Transverse colon (tissue), 4 donors: Measurements from ENCODE around the gene EME1. TPM values are rescaled to one million over a fixed set of nuclear protein-coding genes. Genes with fewer than 3 reads are reported as not detected.

ENCODE experiments used
- DNase-seq: peaks from one replicate; pipeline ENCODE4 v3.0.0-alpha.2; 2019
- H3K27ac ChIP-seq, 4 donors: fragments of 200-600 bp; sonication (generic); 2 replicates each; pipeline ENCODE4 v1.5.1; 2016 to 2018; ENCODE audit warnings: inconsistent platforms in 4 of 4
- H3K27me3 ChIP-seq: fragments of 200-600 bp; sonication (generic); 2 replicates; pipeline ENCODE4 v1.5.1; 2017; ENCODE audit warnings: inconsistent platforms
- H3K36me3 ChIP-seq, 4 donors: fragments of 200-600 bp; sonication (generic); 2 replicates each; pipeline ENCODE4 v1.5.1; 2017 to 2019; ENCODE audit warnings: inconsistent platforms in 4 of 4
- H3K4me1 ChIP-seq, 4 donors: fragments of 200-600 bp; sonication (generic); 2 replicates each; pipeline ENCODE4 v1.5.1; 2017 to 2020; ENCODE audit warnings: inconsistent platforms in 4 of 4
- H3K4me3 ChIP-seq, 4 donors: fragments of 200-600 bp; sonication (generic); 1 replicate in 1 of 4; 2 replicates in 3 of 4; pipeline versions ENCODE4 v1.5.1 to v1.6.1; 2017 to 2019; ENCODE audit warnings: inconsistent platforms in 4 of 4
- H3K9me3 ChIP-seq, 2 donors: fragments of 200-600 bp; sonication (generic); 2 replicates each; pipeline ENCODE4 v1.5.1; 2017 to 2019; ENCODE audit warnings: inconsistent platforms in 2 of 2
- EP300 ChIP-seq: sonication (generic); formaldehyde crosslinking; IDR thresholded peaks from one replicate; pipeline ENCODE4 v1.6.1; 2017; ENCODE audit warnings: antibody characterized with exemption, low read depth
- POLR2A ChIP-seq: fragments of 450-650 bp; IDR thresholded peaks from one replicate; pipeline ENCODE4 v1.6.1; 2016; ENCODE audit warnings: antibody characterized with exemption, mild to moderate bottlenecking, moderate library complexity
- POLR2AphosphoS5 ChIP-seq, 3 donors: sonication (generic); formaldehyde crosslinking; IDR thresholded peaks; one replicate each; pipeline ENCODE4 v1.6.1; 2016; ENCODE audit warnings: antibody characterized with exemption in 3 of 3
- WGBS, 2 donors: methylation state at CpG; one replicate each; pipeline ENCODE4 v1.1.5; 2018; ENCODE audit warnings: low coverage in 1 of 2; 5-methylcytosine and 5-hydroxymethylcytosine counted together
- in situ Hi-C, 4 donors: fragments of 200-750 bp; cut with MboI; loops; one replicate each; pipeline versions ENCODE4 v1.15.0 to v1.15.1; 2017; ENCODE audit warnings: low sequenced_read_pairs in 3 of 4, low pct_ligation_motif_present in 1 of 4, low pct_unique_long_range_greater_than_20kb in 1 of 4
- intact Hi-C: fragments of 100-400 bp; cut with DNase I; formaldehyde crosslinking; loops from one replicate; pipeline ENCODE4 v1.15.1; 2023; ENCODE audit warnings: low total_unique reads
- total RNA-seq, 4 donors: library from RNA; depleted of rRNA; stranded (reverse); fragments of >200 nt; gene quantifications; one replicate each; pipeline ENCODE4 v1.1.0, GENCODE V29; 2016
- TF ChIP-seq, protein P1 (sequence below), 5 experiments: fragments of 200-600 bp in 3 of 5; fragments of 450-650 bp in 2 of 5; sonication (generic) in 3 of 5; IDR thresholded peaks; 1 replicate in 2 of 5; 2 replicates in 3 of 5; pipeline ENCODE4 v1.5.1; 2016 to 2017; ENCODE audit warnings: antibody characterized with exemption in 5 of 5, inconsistent platforms in 3 of 5, mild to moderate bottlenecking in 2 of 5, moderate library complexity in 1 of 5

The EME1 gene
- total RNA-seq, 4 donors from 2014 or later = 1.4 to 1.6 TPM; not detected in 2

DNA sequence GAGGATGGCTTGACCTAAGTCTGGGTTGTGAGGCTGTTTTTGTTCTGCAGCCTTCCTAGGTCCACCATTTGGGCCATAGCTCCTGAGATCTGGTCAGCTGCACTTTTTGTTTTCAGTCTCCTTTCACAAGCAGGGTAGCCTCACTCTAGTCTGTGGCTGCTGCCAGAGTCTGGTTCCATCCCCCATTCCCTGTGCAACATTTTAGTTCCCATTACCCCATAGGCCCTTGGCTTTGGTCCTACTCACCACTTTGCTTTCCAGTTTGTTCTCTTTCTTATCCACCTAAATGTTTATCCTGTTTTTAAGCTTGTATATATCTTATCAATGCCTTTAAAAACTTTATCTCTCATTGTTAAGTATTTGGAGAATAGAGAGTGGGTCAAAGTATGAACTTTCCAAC lies 33.6 kb upstream of the EME1 start:
- intact Hi-C loops = loop anchor here (10.0 kb wide), 1 partner anchor 625 kb away; no protein-coding TSS in a partner anchor
- Histone ChIP-seq H3K36me3 (no peaks in the 10 kb centered on the region), H3K27ac (no peak overlapping the region), H3K4me3 (no peak overlapping the region), H3K27me3 (no peaks in the 10 kb centered on the region), H3K9me3 (no peaks in the 10 kb centered on the region), H3K4me1 (peaks cover 0 to under 1% (median 0%) of the 10 kb centered on the region in 4 donors)
- TF ChIP-seq POLR2A (no peak), POLR2AphosphoS5 (IDR thresholded peaks at IDR 0.05) (no peak), EP300 (no peak)
- TF ChIP-seq, protein P1, sequence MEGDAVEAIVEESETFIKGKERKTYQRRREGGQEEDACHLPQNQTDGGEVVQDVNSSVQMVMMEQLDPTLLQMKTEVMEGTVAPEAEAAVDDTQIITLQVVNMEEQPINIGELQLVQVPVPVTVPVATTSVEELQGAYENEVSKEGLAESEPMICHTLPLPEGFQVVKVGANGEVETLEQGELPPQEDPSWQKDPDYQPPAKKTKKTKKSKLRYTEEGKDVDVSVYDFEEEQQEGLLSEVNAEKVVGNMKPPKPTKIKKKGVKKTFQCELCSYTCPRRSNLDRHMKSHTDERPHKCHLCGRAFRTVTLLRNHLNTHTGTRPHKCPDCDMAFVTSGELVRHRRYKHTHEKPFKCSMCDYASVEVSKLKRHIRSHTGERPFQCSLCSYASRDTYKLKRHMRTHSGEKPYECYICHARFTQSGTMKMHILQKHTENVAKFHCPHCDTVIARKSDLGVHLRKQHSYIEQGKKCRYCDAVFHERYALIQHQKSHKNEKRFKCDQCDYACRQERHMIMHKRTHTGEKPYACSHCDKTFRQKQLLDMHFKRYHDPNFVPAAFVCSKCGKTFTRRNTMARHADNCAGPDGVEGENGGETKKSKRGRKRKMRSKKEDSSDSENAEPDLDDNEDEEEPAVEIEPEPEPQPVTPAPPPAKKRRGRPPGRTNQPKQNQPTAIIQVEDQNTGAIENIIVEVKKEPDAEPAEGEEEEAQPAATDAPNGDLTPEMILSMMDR (IDR thresholded peaks at IDR 0.05) = no peak
- in situ Hi-C loops = no loop called here
- DNase-seq = no peak

- no peaks in the 10 kb centered on the region for H3K27me3 ChIP-seq
- intact Hi-C loops (no loop called here), in situ Hi-C loops (no loop called here)
- DNase-seq = no peak
- no peaks in the 10 kb centered on the region for H3K36me3 ChIP-seq
- no peaks in the 10 kb centered on the region for H3K9me3 ChIP-seq
- no peak overlapping the region for H3K4me3 ChIP-seq
- peaks cover 4 to 33% (median 28%) of the 10 kb centered on the region in 4 donors for H3K4me1 ChIP-seq
- WGBS, 2 donors = 39 to 48% methylated on average over 7 to 13 of the region's 13 CpGs
- peak overlapping the region in 3 of 4 donors; percentile 66 to 84 (median 83) for H3K27ac ChIP-seq
- TF ChIP-seq POLR2A (no peak), EP300 (no peak), POLR2AphosphoS5 (IDR thresholded peaks at IDR 0.05) (no peak)
- TF ChIP-seq, protein P1 (IDR thresholded peaks at IDR 0.05) = no peak
Measured at GRCh38 chr17:50344731-50345365, 28.2 kb upstream of the EME1 start.

DNA sequence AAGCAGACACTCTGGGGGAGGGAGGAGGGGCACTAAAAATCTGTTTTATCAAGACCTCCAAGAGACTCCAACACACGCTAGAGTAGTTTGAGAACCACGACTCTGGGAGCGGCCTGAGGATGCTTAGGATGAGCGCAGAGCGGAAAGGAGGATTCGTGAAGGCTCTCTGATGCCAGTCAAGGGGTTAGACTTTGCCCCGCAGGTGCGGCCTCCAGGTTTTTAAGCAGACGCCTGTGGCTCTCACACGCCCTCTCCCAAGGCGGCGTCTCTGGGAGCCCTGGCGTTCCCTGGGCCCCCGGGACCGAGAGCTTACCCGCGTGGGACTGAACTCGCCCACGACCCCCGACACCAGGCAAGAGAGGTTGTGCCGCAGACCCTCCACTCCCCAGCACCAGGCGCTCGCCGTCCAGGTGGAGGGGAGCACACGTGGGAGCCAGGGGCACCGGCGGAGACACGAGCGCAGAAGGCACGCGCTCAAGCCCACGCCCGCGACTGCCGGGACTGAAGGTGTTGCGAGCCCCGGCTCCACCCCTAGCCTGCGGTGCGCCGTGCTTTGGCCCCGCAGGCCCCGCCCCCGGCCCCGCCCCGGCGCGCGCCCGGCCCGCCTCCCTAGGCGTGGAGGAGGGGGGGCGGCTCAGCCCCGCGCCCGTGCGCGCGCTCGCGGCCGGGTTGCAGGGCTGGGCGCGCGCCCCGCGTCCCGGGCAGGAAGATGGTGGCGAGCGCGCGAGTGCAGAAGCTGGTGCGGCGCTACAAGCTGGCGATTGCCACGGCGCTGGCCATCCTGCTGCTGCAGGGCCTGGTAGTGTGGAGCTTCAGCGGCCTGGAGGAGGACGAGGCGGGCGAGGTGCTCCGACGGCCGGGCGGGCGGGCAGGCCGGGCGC lies 27.4 kb upstream of the EME1 start, which contains the start of gene XYLT2:
Gene XYLT2, plus strand, starts transcription at position 695 of the 881 bp plus-strand sequence. Its CDS starts 15 bp downstream, at position 710.
- in situ Hi-C loops = no loop called here
- TF ChIP-seq POLR2AphosphoS5 (IDR thresholded peaks at IDR 0.05) = peak; percentile 53 to 63 (median 56)
- TF ChIP-seq EP300 = no peak
- TF ChIP-seq, protein P1 (IDR thresholded peaks at IDR 0.05) = no peak
- TF ChIP-seq POLR2A = peak; percentile 43
- intact Hi-C loops = no loop called here
- Histone ChIP-seq H3K9me3 (no peaks in the 10 kb centered on the region), H3K4me3 (peak within 1 kb of the TSS; percentile 61 to 97 (median 84)), H3K27ac (peak within 1 kb of the TSS; percentile 66 to 84 (median 82)), H3K4me1 (peaks cover 4 to 33% (median 28%) of the 10 kb centered on the region in 4 donors), H3K27me3 (no peaks in the 10 kb centered on the region), H3K36me3 (no peaks in the 10 kb centered on the region)
- peak; percentile 92 for DNase-seq
- 4% methylated on average over 50 of the region's 87 CpGs; no CpG with 5 or more reads in 1 of the 2 donors for WGBS, 2 donors
